ENCODE measurements around the gene MSN.

MSN gene

DNA sequence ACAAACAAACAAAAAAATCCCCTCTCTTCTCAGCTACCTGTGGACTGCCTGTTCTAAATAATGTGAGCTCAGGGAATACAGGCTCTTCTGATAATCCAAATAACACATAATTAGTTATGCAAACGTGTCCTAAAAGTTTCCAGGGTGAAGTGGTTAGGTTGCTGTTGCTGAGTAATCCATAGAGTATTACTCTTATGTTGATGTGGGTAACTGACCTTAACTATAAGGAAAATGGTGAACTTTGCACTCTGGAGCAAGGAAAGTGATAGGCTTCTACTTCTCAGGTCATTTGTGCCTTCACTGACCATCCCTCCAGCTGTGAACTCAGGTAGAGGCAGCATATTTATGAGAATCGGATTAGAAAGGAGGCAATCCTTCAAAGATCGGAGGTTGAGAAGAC is 19.9 kb downstream of the MSN start:
- H3K4me1 Mint-ChIP-seq (ENCODE audit: low read depth): peaks cover 62% of the 10 kb centered on the region
- H3K4me3 Mint-ChIP-seq: no peak overlapping the region
- intact Hi-C loops (cut with micrococcal nuclease): no loop called here
- peaks cover 36% of the 10 kb centered on the region for H3K36me3 Mint-ChIP-seq (ENCODE audit: low read depth)
- H3K9me3 Mint-ChIP-seq: no peaks in the 10 kb centered on the region
- H3K27me3 Mint-ChIP-seq: no peaks in the 10 kb centered on the region
- peak overlapping the region; percentile 56 for H3K27ac Mint-ChIP-seq

- intact Hi-C loops (cut with micrococcal nuclease): no loop called here
- peaks cover 68% of the 10 kb centered on the region for H3K4me1 Mint-ChIP-seq (ENCODE audit: low read depth)
- no peaks in the 10 kb centered on the region for H3K9me3 Mint-ChIP-seq
- peaks cover 43% of the 10 kb centered on the region for H3K36me3 Mint-ChIP-seq (ENCODE audit: low read depth)
- H3K27ac Mint-ChIP-seq: peak overlapping the region; percentile 65
- no peaks in the 10 kb centered on the region for H3K27me3 Mint-ChIP-seq
- H3K4me3 Mint-ChIP-seq: no peak overlapping the region
Measured at GRCh38 chrX:65688403-65688871, 21.0 kb downstream of the MSN start.

- Mint-ChIP-seq H3K27ac (peak overlapping the region; percentile 65), H3K4me1 (ENCODE audit: low read depth) (peaks cover 75% of the 10 kb centered on the region), H3K27me3 (no peaks in the 10 kb centered on the region), H3K4me3 (no peak overlapping the region), H3K9me3 (no peaks in the 10 kb centered on the region), H3K36me3 (ENCODE audit: low read depth) (peaks cover 47% of the 10 kb centered on the region)
- intact Hi-C loops (cut with micrococcal nuclease): no loop called here
Measured at GRCh38 chrX:65689377-65689776, 21.9 kb downstream of the MSN start.

DNA sequence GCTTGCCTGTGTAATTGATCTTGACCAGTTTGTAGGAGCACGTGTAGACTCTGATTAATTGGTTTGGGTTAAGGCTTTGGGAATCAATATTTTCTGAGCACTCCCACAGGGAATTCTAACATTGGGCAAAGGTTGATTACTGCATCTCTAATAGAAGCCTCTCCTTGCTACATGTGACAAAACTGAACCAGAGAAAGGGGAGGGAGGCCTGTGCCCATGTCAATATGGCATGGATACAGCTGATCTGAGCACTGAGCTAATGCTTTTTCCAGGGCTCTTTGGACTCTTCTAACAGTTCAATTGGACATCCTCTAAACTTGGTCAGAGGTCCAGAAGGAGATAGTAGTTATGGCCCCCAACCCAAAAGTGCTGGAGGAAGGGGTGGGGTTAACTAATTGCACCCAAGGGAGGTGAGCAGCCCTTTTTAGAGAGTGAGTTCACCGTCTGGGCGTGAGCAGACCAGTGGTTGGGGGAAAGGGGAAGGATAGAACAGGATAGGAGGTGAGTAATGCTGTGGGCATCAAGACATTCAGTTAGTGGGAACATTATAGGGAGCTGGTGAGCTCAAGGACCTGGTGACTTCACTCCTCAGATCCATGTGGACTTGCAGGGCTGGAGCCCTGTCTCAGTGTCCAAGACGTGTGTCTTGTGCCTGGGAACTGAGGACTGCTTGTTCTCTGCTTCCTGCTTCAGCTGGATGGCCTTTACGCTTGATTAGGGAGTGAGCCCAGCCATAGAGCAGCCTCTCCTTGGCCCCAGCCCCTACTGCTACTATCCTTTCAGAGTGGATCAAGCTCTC is 22.8 kb downstream of the MSN start:
- intact Hi-C loops (cut with micrococcal nuclease): no loop called here
- peak overlapping the region; percentile 32 for H3K27ac Mint-ChIP-seq
- H3K36me3 Mint-ChIP-seq (ENCODE audit: low read depth): peaks cover 45% of the 10 kb centered on the region
- H3K4me1 Mint-ChIP-seq (ENCODE audit: low read depth): peaks cover 78% of the 10 kb centered on the region
- no peak overlapping the region for H3K4me3 Mint-ChIP-seq
- H3K9me3 Mint-ChIP-seq: no peaks in the 10 kb centered on the region
- no peaks in the 10 kb centered on the region for H3K27me3 Mint-ChIP-seq

- peaks cover 75% of the 10 kb centered on the region for H3K4me1 Mint-ChIP-seq (ENCODE audit: low read depth)
- H3K9me3 Mint-ChIP-seq: no peaks in the 10 kb centered on the region
- H3K36me3 Mint-ChIP-seq (ENCODE audit: low read depth): peaks cover 21% of the 10 kb centered on the region
- intact Hi-C loops (cut with micrococcal nuclease): no loop called here
- H3K27me3 Mint-ChIP-seq: no peaks in the 10 kb centered on the region
- H3K4me3 Mint-ChIP-seq: peak overlapping the region; percentile 41
- peak overlapping the region; percentile 73 for H3K27ac Mint-ChIP-seq
Measured at GRCh38 chrX:65695849-65696449, 28.5 kb downstream of the MSN start.

GRCh38 chrX:65696613-65697012 is 29.2 kb downstream of the MSN start:
- peak overlapping the region; percentile 73 for H3K27ac Mint-ChIP-seq
- H3K4me1 Mint-ChIP-seq (ENCODE audit: low read depth): peaks cover 82% of the 10 kb centered on the region
- intact Hi-C loops (cut with micrococcal nuclease): no loop called here
- H3K4me3 Mint-ChIP-seq: no peak overlapping the region
- H3K36me3 Mint-ChIP-seq (ENCODE audit: low read depth): peaks cover 28% of the 10 kb centered on the region
- H3K27me3 Mint-ChIP-seq: no peaks in the 10 kb centered on the region
- no peaks in the 10 kb centered on the region for H3K9me3 Mint-ChIP-seq

- intact Hi-C loops (cut with micrococcal nuclease): no loop called here
- no peaks in the 10 kb centered on the region for H3K27me3 Mint-ChIP-seq
- H3K4me3 Mint-ChIP-seq: peak overlapping the region; percentile 28
- no peaks in the 10 kb centered on the region for H3K9me3 Mint-ChIP-seq
- peaks cover 80% of the 10 kb centered on the region for H3K4me1 Mint-ChIP-seq (ENCODE audit: low read depth)
- H3K36me3 Mint-ChIP-seq (ENCODE audit: low read depth): peaks cover 34% of the 10 kb centered on the region
- peak overlapping the region; percentile 75 for H3K27ac Mint-ChIP-seq
Measured at GRCh38 chrX:65697211-65697641, 29.8 kb downstream of the MSN start.

GRCh38 chrX:65697915-65698796 is 30.7 kb downstream of the MSN start:
- peaks cover 36% of the 10 kb centered on the region for H3K36me3 Mint-ChIP-seq (ENCODE audit: low read depth)
- H3K4me3 Mint-ChIP-seq: peak overlapping the region; percentile 46
- intact Hi-C loops (cut with micrococcal nuclease): no loop called here
- no peaks in the 10 kb centered on the region for H3K27me3 Mint-ChIP-seq
- H3K4me1 Mint-ChIP-seq (ENCODE audit: low read depth): peaks cover 81% of the 10 kb centered on the region
- no peaks in the 10 kb centered on the region for H3K9me3 Mint-ChIP-seq
- H3K27ac Mint-ChIP-seq: peak overlapping the region; percentile 75

DNA sequence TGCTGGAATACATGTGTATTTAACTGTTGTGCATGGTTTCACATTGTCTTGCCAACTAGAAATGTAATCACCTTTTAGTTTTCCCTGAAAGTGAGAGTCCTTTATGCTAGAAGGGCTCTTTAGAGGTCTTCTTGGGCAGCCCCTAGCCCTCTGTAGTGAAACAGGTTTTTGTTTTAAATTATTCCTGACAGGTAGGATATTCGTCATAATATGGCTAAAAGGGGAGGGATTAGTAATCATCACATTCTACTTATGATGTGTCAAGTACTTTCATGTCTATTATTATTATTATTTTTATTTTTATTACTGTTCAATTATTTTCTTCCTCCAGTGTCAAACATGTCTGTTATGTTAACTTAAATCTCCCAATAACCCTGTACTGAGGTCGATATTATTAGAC is 35.5 kb downstream of the MSN start:
- Mint-ChIP-seq H3K27me3 (no peaks in the 10 kb centered on the region), H3K4me1 (ENCODE audit: low read depth) (peaks cover 80% of the 10 kb centered on the region), H3K27ac (no peak overlapping the region), H3K36me3 (ENCODE audit: low read depth) (peaks cover 46% of the 10 kb centered on the region), H3K4me3 (no peak overlapping the region), H3K9me3 (no peaks in the 10 kb centered on the region)
- intact Hi-C loops (cut with micrococcal nuclease): loop anchor here (5.0 kb wide), 2 partner anchors 36 to 106 kb away; partner anchors contain the start of gene MSN

- Mint-ChIP-seq H3K27me3 (no peaks in the 10 kb centered on the region), H3K27ac (peak overlapping the region; percentile 79), H3K36me3 (ENCODE audit: low read depth) (peaks cover 54% of the 10 kb centered on the region), H3K9me3 (no peaks in the 10 kb centered on the region), H3K4me3 (no peak overlapping the region), H3K4me1 (ENCODE audit: low read depth) (peaks cover 65% of the 10 kb centered on the region)
- intact Hi-C loops (cut with micrococcal nuclease): no loop called here
Measured at GRCh38 chrX:65705439-65705838, 38.0 kb downstream of the MSN start.

GRCh38 chrX:65706041-65706828 is 38.8 kb downstream of the MSN start:
- H3K4me1 Mint-ChIP-seq (ENCODE audit: low read depth): peaks cover 57% of the 10 kb centered on the region
- H3K36me3 Mint-ChIP-seq (ENCODE audit: low read depth): peaks cover 47% of the 10 kb centered on the region
- no peaks in the 10 kb centered on the region for H3K27me3 Mint-ChIP-seq
- intact Hi-C loops (cut with micrococcal nuclease): no loop called here
- no peak overlapping the region for H3K4me3 Mint-ChIP-seq
- H3K27ac Mint-ChIP-seq: peak overlapping the region; percentile 79
- H3K9me3 Mint-ChIP-seq: no peaks in the 10 kb centered on the region

DNA sequence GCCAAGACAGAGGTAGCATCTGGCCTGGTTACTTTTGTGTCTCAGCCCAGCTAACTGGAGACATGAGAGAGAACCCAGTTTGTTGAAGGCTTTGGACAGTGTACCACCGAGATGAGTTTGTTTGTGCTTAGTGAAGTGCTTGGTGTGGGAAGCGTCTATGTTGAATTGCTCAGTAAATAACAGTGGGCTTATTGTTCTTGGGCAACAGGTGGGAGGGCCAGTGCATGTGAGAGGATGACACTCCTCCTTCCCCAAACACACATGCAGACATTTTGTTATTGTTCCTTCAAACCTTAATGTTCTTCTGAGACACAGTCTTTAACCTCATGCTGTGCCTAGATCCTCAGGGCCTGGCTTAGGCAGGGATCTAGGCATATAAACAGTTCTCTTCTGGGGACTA is 39.7 kb downstream of the MSN start:
- no peak overlapping the region for H3K4me3 Mint-ChIP-seq

More for the DNA sequence above, 39.7 kb downstream of the MSN start:
- Mint-ChIP-seq H3K9me3 (no peaks in the 10 kb centered on the region), H3K4me1 (ENCODE audit: low read depth) (peaks cover 57% of the 10 kb centered on the region), H3K27me3 (no peaks in the 10 kb centered on the region), H3K27ac (no peak overlapping the region), H3K36me3 (ENCODE audit: low read depth) (peaks cover 43% of the 10 kb centered on the region)
- intact Hi-C loops (cut with micrococcal nuclease): no loop called here

Measured in dendritic cell treated with granulocyte-macrophage colony-stimulating factor and Interleukin-4, amounts not matched to agents 40 ng/mL and 50 ng/mL, for 4 days (primary cell).